Choroid plexus epithelial cell (primary cell): ENCODE results near the gene THAP5.
A peak's percentile ranks its signal among the peaks of the same experiment; 100 is the strongest.

Experiments used
- DNase-seq: peaks from one replicate; pipeline ENCODE4 v3.0.0-alpha.2; 2010; ENCODE audit warnings: low read depth
- H3K4me3 ChIP-seq: 2 replicates; pipeline ENCODE4 v1.5.1; 2011; ENCODE audit warnings: low read depth, mild to moderate bottlenecking, control low read depth, low read length, moderate library complexity
- CTCF ChIP-seq: conservative IDR thresholded peaks from 2 replicates; pipeline ENCODE4 v1.5.1; 2011; ENCODE audit warnings: low read depth, mild to moderate bottlenecking, control low read depth, inconsistent platforms, low read length, moderate library complexity

THAP5 gene

DNA sequence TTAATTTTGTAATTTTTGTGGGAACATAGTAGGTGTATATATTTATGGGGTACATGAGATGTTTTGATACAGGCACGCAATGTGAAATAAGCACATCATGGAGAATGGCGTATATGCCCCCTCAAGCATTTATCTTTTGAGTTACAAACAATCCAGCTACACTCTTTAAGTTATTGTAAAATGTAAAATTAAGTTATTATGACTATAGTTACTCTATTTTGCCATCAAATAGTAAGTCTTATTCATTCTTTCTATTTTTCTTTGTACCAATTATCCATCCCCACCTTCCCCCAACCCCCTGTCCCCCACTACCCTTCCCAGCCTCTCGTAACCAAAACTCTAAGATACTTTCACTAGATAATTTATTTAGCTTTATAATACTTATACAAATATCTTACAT is 35.8 kb downstream of the THAP5 start:
- no peak for TF ChIP-seq CTCF
- H3K4me3 ChIP-seq: no peak overlapping the region
- no peak for DNase-seq

DNA sequence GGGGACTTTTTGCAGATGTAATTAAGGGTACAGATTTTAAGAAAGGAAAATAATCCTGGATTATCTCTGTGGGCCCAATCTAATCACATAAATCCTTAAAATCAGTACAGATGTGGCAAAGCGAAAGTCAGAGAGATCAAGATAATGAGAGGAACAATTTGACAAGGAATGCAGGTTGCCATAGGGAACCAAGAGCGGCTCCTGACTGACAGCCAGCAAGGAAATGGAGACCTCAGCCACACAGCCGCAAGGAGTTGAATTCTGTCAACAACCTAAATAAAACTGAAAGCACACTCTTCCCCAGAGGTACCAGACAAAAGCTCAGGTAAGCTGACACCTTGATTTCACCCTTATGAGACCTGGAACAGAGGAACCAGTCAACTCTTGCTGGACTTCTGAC is 40.2 kb downstream of the THAP5 start:
- no peak overlapping the region for H3K4me3 ChIP-seq
- no peak for DNase-seq
- no peak for TF ChIP-seq CTCF

DNA sequence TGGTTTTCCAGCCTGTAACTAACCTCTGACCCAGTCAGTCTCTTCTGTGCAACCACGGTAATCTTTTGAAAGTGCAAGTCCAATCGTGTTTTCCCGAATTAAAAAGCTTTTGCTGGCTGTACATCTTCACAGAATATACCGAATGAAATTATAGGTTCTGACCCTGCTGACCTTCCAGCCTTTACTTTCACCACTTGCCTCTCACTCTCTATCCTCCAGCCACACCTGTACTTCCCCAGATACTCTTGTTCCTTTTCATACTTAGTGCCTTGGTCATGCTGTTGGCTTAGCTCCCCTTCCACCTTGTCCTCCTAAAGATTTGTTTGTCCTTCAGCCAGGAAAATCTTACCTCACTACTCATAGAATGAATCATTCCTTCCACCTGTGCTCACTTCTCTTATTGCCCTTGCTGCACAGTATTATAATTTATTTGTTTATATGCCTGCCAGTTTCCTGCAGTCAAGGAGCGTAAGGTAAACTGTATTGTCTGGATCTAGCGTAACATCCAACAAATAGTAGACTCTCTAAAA is 41.3 kb downstream of the THAP5 start:
- no peak for TF ChIP-seq CTCF
- no peak for DNase-seq
- no peak overlapping the region for H3K4me3 ChIP-seq

DNA sequence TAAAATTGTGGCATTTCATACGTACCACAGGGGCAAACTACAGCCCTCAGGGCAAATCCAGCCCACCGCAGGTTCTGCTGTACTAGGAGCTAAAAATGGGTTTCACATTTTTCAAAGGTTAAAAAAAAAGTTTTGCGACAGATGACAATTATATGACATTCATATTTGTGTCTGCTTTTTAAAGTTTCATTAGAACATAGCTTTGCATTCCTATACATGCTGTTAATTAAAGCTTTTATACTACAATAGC is 42.8 kb downstream of the THAP5 start:
- no peak for TF ChIP-seq CTCF
- DNase-seq: no peak
- H3K4me3 ChIP-seq: peak overlapping the region; percentile 83

GRCh38 chr7:108525985-108526767 is 43.3 kb downstream of the THAP5 start, which contains the start of gene PNPLA8:
Gene PNPLA8 (minus strand): TSS chr7:108526135. CDS start chr7:108515491, 10,644 bp downstream.
- TF ChIP-seq CTCF: no peak
- peak; percentile 100 for DNase-seq
- H3K4me3 ChIP-seq: peak within 1 kb of the TSS; percentile 92

DNA sequence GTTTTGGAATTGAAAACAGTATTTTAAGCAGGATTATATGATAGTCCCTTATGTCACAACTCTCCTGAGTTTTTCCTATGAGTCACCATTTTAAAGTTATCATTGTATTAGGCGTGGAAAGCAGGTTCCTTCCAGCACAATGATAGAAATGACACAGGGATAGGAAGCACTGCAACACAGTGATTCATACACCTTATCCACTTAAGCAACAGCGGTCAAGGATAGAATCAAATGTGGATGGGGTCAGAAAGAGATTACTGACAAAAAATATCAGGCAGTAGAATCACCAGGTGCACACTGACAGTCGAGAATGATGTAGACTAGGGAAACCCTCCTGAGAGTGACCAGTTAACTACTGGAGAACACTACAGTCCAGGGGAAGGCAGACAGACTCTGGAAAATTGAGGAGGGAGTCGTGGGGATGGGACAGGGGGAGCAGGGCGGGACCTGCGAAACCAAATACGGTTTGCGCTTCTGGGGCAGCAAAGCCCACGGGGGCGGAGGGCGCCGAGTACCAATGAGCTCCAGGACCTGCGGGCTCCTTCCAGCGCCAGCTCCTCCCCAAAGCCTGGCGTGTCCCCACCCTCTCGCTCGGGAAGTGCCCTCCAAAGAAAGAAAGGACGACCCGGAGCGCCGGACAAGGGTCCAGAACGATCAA is 44.0 kb downstream of the THAP5 start:
- peak; percentile 61 for DNase-seq
- no peak for TF ChIP-seq CTCF
- H3K4me3 ChIP-seq: peak overlapping the region; percentile 92
